Metanephros (tissue), 2 donors: Measurements from ENCODE around the gene MACROD2. TPM values are rescaled to one million over a fixed set of nuclear protein-coding genes. Genes with fewer than 3 reads are reported as not detected.

Experiments
- small RNA-seq: library from RNA; depleted of rRNA; stranded (forward); fragments of <200 nt; gene quantifications from one replicate; pipeline ENCODE3, GENCODE V24; 2014; ENCODE audit warnings: low replicate concordance
- total RNA-seq: library from RNA; depleted of rRNA; stranded (reverse); fragments of >200 nt; gene quantifications from one replicate; pipeline ENCODE4 v1.2.3, GENCODE V29; 2014

The MACROD2 gene
- 19.9 TPM for total RNA-seq

GRCh38 chr20:13995086-13995665, at the start of gene MACROD2:
Gene MACROD2, plus strand, starts transcription at chr20:13995516.

DNA sequence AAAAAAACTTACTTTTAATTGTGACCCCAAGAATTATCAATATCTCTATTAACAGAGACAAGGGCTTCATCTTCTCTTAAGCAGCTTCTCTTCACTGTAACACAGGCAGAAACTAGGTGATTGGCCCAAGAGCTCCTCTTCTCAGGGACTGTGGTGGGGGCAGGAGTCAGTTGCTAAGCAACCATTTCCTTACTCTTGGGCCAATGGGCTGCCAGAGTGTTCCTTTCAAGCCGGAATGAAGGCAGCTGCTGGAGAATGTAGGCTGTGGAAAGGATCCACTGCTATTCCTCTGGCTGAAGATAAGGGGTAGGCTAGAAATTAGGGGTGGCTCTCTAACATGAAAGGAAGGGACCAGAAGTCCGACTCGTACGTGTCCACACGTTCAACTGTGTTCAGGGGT, 4.9 kb upstream of the MACROD2 start, which contains the start of gene SEL1L2:
SEL1L2 (minus strand) TSS at position 150 of the 400 bp plus-strand sequence; CDS start at position 70, 80 bp downstream.

DNA sequence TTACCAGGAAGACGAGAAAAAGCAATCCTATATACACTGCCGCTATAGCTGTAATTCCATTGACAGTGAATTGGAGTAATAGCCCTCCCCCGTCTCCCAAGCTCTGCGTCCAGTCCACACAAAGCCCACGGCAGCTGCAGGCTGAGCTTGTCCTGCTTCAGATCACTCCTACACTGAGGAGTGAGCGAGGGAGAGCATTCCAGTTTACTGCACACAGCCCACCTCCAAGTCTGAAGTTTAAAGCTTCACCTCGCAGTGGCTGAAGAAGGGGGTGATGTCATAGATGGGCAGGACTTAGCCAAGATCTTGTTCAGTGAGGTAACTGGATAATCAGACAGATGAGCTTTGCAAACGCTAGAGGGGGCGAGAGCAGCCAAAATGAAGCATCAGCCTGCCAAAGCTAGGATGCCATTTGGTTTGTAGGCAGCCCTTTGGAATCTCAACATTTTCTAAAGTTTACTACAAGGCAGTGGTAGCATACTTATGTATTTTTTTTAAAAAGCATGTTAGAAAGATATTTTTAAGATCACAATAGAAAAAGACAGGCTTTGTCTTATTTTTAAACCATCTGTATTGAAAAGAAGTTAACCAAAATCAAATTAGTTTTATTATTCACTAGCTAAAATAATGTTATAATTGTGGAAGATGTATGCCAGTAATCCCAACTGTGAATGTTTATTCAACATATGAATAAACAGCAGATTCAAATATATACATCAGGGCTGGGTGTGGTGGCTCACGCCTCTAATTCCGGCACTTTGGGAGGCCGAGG, 342.3 kb downstream of the MACROD2 start, which contains the start of gene FLRT3:
FLRT3 (minus strand) TSS at position 213 of the 772 bp plus-strand sequence. CDS start 10,106 bp downstream, outside the sequence.

Small RNAs within 50 kb of the gene (small RNA-seq; reads per million reads assigned to genes)
- gene RN7SL864P (not detected), gene RNA5SP475 (not detected), gene RNU6-1159P (not detected), gene RNU6-115P (not detected), gene RNU6-228P (not detected), gene RNU6-278P (not detected), gene RPS3P1 (not detected)

Other genes with a start within 250 kb of the MACROD2 start
- gene ESF1, start 210.6 kb upstream of the MACROD2 start, total RNA-seq: 6.4 TPM
- 19.5 TPM for gene NDUFAF5, start 210.5 kb upstream of the MACROD2 start, total RNA-seq
- not detected for gene SEL1L2, start 4.9 kb upstream of the MACROD2 start, total RNA-seq